HG03565 (cell line): ENCODE data around the gene ADAMTS15.

Source experiments
- ATAC-seq: cut with Tn5 transposase; IDR thresholded peaks from one replicate; pipeline ENCODE4 v1.9.1; 2021; ENCODE audit warnings: mild to moderate bottlenecking, moderate library complexity; ENCODE audit not compliant: unreplicated experiment

ADAMTS15 gene

DNA sequence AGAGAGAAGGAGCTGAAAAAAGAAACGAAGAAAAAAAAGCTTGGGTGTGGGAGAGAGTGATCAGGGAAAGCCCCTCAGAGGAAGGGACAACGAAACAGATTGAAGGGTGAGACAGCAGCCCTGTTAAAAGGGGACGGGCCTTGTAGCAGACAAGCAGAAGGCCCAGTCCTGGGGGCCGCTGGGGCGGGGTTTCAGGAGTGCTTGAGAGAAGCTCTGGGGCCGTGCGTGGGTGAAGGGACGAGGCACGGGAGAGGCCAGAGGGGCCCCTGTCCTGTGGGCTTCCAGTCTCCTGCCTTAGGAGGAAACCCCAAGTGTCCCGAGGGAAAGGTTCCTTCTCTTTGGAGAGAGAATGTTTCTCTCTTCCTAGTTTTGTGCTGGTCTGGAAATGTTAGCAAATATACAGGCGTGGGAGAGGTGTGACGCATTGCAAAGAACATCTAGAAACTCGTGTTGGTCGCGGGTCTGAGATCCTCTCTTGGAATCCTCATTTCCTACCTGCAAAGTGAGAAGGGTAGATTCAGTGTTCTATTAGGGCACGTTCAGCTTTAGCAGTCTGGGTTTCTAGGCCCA, 28.6 kb downstream of the ADAMTS15 start:
- ATAC-seq, result no peak

DNA sequence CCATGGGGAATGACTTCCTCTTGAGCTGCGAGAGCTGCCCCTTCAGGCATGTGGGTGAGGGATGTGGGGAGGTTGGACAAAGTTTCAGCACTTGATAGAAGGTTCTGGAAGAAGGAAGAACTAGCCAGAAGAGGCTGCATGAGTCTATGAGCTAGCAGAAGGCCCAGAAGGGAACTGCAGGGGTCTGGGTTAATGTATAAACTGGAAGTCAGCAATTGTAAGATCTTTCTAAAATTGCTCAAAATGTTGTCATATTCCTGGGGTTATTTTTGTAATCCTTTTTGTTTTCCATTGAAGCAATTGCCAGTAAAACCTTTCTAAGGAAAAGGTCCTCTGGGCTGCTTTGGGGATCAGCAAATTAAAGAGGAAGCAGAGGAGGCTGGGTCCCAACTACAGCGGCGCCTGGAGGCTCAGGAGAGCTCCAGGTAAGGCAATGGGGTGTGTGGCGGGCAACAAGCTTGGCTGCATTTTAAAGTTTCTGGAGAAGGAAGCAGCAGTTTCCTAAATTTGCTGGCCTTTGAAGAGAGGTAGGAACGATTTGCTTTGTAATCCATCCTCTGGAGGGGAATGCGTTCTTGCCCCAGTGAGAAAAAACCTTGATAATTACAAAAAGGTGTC, 29.2 kb downstream of the ADAMTS15 start:
- ATAC-seq, result no peak

DNA sequence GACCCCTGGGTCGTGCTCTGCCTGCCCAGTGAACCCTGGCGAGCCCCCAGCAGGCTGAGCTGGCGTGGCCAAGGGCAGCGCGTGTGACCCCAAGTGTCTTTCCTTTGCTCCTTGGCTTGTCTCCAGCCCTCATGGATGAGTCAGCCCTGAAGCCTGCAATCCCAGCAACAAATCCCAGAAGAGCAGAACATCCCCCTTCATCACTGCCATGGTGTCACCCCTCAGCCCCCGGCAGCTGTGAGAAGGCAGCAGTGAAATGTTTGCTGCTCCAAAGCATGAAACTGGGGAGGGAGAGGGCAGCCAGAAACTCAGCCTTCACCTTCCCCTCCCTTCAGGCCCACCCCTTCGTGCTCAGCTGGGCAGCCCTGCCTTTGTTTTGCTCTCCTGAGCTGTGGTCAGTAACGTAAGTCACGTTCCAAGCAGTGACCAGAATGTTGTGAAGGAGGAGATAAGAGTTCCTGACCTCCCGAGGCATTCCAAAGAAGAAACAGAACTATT, 29.8 kb downstream of the ADAMTS15 start:
- ATAC-seq, result no peak

DNA sequence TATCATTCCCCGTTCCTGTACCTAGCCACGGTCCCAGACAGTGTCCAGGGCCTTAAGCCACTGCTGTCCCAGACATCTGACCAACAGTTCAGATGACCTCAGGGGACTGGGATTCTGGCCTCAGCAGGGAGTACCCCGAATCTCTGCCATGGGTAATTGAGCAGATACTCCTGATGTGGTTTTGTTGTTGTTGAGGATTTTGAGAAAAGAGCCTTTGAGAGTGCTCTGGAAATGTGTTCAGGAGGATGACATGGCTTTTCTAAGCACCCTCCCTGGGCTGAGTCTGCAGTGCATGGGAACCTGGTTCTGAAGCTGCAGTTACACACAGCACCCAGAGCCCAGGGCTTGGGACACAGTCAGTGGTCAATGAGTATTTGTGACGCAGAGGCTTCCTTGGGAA, 30.4 kb downstream of the ADAMTS15 start:
- no peak for ATAC-seq

DNA sequence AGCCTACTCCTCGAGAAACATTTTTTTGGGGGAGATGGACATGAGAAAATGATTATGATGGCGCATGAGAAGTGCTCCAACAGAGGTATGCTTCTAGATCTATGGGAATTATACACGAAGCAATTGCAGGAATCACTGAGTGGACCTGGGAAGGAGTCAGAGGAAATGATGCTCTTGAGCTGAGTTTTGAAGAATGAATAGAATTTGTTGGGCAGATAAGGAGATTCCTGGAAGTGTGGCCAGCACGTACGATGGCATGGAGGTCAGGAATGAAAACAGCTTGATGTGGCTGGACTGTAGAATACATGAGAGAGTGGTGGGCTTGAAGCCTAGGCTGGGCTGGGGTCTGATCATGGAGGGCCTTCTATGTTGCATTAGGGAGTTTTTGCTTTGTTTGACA, 31.7 kb downstream of the ADAMTS15 start:
- no peak for ATAC-seq

DNA sequence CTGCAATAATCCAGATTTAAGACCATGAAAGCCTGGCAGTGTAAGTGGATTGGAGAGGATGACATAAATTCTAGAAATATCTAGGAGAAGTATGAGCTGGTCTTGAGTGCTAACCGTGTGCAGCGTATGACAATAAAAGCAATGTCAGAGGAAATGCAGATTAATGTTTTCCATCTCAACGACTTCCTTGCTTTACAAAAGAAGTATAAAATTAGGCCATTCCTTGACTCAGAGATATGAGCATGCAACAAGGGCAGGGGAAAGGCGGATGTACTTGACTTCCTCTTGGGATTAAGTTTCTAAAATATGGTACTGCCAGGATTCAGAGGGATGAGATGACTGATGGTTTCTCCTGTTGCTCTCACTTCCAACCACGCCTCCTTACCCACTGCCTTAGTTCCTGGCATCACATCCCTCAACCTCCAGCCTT, 32.3 kb downstream of the ADAMTS15 start:
- no peak for ATAC-seq

DNA sequence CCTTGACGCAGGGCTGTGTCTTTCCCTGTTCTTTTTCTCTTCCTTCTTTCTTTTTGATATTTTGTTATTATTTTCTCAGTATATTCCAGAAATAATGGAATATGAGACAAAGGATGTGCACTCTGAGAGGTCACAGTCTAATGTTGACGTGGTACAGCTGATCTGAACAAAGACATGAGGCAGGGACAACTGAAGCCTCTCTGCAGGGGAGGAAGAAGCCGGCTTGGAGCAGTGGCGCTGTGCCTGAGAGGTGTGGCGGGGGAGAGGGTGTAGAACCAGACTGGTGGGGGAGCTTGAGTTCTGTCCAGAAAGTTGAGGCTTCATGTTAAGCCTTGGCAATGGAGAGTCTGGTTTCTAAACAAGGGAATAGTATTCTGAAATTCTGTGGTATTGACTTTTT, 34.7 kb downstream of the ADAMTS15 start:
- no peak for ATAC-seq

DNA sequence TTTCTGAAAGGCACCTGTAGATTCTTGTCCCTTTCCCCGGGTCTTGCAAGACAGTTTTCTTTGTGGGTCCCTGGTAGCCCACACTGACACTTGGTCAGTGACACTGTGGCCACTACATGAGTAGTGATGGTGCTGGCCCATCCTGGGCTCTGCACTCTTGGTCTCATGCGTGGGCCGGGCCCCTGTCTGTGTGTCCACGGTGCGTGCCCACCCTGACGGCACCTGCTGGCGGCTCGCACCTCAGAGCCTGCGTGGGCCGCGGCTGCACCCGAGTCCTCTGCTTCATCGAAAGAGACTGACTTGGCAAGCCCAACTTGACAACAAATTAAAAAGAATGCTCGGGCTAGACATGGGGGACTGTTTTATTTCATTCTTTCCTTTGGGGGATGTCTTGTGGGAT, 37.5 kb downstream of the ADAMTS15 start:
- no peak for ATAC-seq

DNA sequence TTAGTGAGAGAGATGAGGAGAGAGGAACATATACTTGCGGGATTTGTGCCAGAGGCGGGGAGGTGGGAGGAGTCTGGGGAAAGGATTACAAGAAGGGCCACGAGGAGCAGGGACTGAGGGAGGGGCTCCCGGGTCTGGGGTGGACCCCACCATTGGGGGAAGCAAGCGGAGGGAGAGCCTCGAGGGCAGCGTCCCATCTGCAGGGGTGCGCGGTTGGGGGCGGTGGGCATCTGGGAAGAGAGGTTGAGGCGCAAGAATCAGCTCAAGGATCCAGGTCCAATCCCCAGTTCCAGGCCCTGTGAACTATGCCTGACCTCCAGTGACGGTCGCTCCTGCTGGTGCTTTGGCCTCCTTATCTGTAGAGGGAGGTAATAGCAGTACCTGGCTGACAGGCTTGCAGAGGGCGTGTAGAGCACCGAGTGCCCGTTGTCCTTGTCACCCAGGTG, 38.0 kb downstream of the ADAMTS15 start:
- no peak for ATAC-seq

DNA sequence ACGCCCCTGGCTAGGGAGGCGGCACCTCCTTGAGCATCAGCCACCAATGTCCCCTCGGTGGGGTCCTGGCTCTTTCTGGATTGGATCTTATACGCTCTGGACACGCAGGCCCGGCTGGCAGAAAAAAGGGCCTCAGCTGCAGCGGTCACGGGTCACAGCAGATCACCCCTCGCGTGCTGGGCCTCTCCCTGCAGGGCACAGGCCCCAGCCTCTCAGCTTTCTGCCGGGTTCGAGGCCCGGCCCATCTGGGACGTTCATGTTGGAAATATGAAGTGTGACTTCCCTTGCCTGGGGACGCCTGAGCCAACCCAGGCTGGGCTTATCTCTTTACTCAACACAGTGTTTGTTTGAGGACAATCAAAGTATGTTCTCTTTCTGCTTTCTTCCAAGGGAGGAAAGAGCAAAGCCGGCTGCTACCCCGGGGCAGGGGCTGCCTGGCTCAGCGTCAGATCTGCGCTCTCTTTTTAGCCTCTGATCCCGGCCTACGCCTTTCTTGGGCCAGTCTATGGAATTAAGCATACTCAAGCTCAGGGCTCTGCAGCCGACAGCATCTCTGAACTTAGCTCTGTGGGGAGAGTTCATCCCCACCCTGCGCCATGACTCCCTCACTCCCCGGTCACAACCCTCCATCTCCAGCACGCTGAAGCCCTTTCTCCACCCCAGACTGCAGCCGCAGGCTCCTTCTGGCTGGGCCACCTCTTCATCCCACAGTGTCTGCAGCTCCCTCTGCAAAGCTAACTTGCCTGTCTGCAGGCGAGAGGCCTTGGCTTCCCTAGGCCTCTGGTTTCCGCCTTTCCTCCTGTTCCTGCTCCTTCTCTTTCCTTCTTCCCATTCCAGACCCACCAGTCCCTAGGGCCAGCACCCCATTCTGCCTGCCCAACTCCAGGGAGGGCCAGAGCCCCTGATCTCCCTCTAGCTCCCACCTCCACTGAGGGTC, 38.8 kb downstream of the ADAMTS15 start:
- no peak for ATAC-seq

DNA sequence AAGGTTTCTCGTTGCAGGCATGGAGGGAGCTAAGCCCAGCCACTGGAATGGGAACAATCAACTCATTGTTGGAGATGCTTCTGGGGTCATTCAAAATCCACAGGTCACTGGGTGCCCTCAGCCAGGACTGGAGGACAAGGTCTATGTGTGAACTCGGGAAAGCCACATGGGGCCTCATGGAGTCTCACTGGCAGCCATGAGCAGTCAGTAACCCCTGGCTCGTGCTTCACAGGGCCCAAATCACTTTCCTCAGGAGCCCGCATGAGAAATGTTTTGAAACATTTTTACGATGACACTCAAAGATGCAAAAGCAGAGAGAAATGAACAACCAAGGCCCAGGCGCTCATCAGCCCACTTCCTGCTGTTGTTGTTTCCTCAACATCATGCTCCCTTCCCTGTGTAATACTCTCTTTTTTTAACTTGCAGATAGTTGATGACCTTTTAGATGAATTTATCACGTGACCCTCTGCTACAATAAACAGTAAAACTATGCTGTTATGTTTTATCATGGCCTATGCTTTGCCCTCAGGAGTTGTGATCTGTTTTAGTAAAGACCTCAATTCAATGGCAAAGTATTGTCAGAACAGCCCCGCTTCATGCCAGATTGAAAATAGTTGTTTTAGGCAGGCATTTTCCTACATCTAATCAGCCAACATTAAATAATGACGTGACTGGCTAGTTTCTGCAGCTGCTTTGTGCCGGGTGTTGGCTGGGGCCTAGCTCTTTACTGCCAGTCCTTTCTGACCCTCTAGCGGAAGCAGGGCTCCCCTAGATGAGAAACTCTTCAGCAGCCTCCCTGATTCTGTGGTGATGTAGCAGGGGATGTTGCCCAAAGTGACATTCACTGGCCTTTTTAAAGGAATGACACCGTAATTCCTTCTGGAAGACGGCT, 39.7 kb downstream of the ADAMTS15 start:
- no peak for ATAC-seq

DNA sequence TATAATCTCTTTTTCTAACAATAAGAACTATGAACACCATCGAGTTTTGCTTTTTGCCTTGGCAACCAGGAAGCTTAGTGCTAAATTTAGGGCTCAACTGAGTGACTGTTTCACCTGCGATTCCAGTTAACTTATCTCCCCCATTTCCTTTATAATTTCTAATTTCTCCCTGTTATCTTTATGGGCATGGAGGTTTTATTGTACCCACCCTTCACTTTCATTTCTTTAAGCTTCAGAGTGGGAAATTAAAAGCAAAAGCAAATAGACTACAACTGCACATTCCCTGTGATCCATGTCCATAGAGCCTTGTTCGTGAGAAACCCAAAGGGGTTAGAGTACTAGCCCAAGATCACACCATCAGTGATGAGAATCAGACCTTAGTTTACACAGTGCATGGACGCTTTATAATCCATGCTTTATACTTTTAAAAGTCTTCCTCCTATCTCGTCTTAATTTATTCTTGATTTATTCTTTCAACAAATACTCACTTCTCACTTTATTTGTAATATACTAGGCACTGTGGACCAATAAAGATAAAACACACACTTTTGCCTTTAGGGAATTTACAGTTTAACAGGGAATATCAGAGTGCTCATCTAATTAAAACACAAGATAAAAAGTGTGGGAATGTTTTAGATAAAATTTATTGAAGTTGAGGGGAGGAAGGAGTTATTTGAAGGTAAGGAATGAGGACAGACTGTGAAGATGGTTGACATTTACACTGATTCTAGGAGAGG, 40.6 kb downstream of the ADAMTS15 start:
- no peak for ATAC-seq

DNA sequence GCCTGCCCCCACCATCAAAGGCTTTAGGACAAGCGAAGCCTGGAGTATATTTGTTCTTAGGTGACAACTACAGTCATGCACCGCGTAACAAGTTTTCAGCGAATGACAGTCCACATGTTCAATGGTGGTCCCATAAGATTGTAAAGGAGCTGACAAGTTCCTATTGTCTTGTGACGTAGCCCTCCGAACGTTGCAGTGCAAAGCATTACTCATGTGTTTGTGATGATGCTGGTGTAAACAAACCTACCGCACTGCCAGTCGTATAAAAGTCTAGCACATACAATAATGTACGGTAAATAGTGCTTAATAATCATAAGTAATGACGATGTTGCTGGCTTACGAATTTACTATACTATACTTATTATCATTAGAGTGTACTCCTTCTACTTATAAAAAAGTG, 41.3 kb downstream of the ADAMTS15 start:
- ATAC-seq, result no peak

DNA sequence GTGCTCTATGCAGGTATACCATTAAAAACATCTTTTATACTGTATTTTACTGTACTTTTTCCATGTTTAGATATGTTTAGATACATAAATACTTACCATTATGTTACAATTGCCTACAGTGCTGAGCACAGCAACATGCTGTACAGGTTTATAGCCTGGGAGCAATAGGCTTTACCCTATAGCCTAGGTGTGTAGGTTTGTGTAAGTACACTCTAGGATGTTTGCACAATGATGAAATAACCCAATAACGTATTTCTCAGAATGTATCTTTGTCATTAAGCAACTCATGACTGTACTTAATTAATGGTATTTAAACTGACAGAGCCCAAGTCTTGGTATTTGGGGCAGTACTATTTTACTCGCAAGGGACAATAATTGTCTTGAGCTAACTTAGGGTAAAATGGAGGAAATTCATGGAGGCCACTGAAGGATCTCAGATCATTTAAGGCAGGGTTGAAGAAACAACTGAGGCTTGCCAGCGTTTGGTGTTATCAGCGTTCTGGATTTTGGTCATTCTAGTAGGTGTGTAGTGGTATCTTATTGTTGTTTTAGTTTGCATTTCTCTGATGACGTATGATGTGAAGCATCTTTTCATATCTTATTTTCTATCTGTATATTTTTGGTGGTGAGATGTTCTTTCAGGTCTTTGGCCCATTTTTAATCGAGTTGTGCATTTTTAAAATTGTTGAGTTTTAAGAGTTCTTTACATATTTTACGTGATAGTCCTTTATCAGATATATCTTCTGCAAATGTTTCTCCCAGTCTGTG, 42.4 kb downstream of the ADAMTS15 start:
- ATAC-seq, result no peak

DNA sequence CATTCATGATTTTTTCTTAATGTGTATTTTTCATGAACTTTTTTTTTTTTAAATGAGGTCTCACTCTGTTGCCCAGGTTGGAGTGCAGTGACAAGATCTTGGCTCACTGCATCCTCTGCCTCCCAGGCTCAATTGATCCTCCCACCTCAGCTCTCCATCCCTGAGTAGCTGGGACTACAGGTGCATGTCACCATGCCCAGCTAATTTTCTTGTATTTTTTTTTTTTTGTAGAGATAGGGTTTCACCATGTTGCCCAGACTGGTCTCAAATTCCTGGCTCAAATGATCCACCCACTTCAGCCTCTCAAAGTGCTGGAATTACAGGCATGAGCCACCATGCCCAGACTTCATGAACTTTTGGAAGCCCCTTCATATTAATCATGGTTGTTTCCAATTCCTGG, 49.7 kb downstream of the ADAMTS15 start:
- ATAC-seq, result no peak

DNA sequence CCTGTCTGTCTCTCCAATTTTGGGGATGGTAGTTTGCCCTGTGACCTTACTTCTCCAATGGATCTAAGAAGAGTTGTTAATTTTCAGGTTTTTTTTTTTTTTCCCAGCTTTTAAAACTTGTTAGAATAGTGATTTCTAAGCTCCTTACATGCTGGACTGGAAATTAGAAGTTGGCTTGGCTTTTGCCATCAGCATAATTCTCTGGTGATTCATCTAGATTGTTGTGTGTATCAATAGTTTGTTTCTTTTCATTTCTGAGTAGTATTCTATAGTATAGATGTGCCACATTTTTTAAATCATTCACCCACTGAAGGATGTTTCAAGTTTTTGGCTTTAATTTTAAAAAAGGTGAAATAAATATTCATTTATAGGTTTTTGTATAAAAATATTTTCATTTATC, 51.4 kb downstream of the ADAMTS15 start:
- no peak for ATAC-seq

DNA sequence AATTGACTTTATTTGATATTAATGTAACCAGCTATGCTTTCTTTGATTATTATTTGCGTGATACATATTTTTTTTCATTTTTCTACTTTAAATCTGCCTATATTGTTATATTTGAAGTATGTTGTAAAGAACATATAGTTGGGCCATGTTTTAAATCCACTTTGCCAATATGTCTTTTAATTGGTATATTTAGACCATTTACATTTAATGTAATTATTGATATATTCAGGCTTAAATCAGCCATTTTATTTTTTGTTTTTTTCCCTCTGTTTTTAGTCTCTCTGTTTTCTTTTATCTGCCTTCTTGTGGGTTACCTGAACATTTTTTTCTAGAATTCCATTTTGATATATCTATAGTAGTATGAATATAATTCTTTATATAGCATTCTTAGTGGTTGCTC, 55.9 kb downstream of the ADAMTS15 start:
- no peak for ATAC-seq

DNA sequence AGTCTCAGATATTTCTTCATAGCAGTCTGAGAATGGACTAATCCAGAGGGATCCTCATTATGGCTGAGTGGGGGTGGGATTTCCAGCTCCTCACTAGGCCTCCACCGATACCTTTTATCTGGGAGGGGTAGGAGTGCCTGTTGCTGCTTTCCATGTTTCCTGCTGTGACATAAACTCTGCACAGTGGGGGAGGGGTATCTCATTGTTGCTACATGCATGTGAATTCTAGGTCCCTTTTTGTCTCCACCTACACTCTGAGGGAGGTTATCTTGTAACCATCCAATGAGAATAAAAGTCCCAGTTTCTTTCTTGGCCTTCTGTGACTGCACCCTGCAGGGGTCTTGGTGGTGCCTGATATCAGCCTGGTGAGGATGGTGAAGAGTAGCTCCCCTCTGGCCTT, 60.5 kb downstream of the ADAMTS15 start:
- no peak for ATAC-seq

DNA sequence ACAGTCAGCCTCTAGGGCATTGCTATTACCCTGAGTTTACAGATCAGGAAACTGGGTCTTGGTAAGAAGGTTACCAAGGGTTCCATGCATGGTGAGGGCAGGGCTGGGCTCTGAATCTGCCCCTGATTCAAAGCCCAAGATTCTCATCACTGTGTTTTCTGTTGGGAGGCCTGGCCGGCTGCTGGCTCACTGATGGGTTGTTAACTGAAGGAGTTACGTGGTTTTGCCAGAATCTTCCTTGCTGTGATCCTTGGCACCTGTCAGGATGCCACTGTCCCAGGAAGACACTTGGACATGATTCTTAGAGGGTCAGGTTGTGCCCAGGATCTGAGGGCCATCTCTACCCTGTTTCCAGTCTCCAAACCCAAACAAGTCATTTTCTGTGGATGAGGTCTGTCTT, 61.5 kb downstream of the ADAMTS15 start:
- ATAC-seq, result no peak
